GM23338 (cell line): ENCODE results near the gene GDPD5. TPM values are rescaled to one million over a fixed set of nuclear protein-coding genes. Genes with fewer than 3 reads are reported as not detected.

Experiments
- ATAC-seq: fragments of 200-7000 bp; cut with Tn5 transposase; 3 replicates; pipeline ENCODE4 v1.9.1; 2020
- DNase-seq: peaks from one replicate; pipeline ENCODE4 v3.0.0-alpha.2; 2015; ENCODE audit warnings: low spot score
- H2AFZ ChIP-seq: fragments of 200-600 bp; sonication (generic); 2 replicates; pipeline ENCODE4 v1.8.0; 2016; ENCODE audit warnings: antibody characterized with exemption, mild to moderate bottlenecking, moderate library complexity
- H3F3A ChIP-seq: fragments of 200-600 bp; sonication (generic); replicated peaks from 2 replicates; pipeline ENCODE4 v1.8.0; 2017; ENCODE audit warnings: antibody characterized with exemption, mixed run types, low read depth
- H3K27ac ChIP-seq: fragments of 200-600 bp; sonication (generic); 2 replicates; pipeline ENCODE4 v1.6.1; 2016; ENCODE audit warnings: low read depth
- H3K27me3 ChIP-seq: fragments of 200-600 bp; sonication (generic); 2 replicates; pipeline ENCODE4 v1.8.0; 2016; ENCODE audit warnings: mild to moderate bottlenecking, mixed run types, moderate library complexity; ENCODE audit not compliant: insufficient read depth
- H3K36me3 ChIP-seq: fragments of 200-600 bp; sonication (generic); 2 replicates; pipeline ENCODE4 v1.8.0; 2016; ENCODE audit warnings: mild to moderate bottlenecking; ENCODE audit not compliant: insufficient read depth
- H3K4me1 ChIP-seq: fragments of 200-600 bp; sonication (generic); 2 replicates; pipeline ENCODE4 v1.8.0; 2016; ENCODE audit warnings: mild to moderate bottlenecking, moderate library complexity; ENCODE audit not compliant: insufficient read depth
- H3K4me2 ChIP-seq: fragments of 200-600 bp; sonication (generic); 2 replicates; pipeline ENCODE4 v1.7.1; 2017; ENCODE audit warnings: mixed run types
- H3K4me3 ChIP-seq: fragments of 200-600 bp; sonication (generic); 2 replicates; pipeline ENCODE4 v1.6.1; 2016; ENCODE audit warnings: mixed run types
- H3K79me2 ChIP-seq: fragments of 200-600 bp; sonication (generic); replicated peaks from 2 replicates; pipeline ENCODE4 v1.8.0; 2017; ENCODE audit warnings: mild to moderate bottlenecking; ENCODE audit not compliant: insufficient read depth
- H3K9me2 ChIP-seq: fragments of 200-600 bp; sonication (generic); 2 replicates; pipeline ENCODE4 v1.8.0; 2017; ENCODE audit not compliant: insufficient read depth
- H4K20me1 ChIP-seq: fragments of 200-600 bp; sonication (generic); replicated peaks from 2 replicates; pipeline ENCODE4 v1.8.0; 2017; ENCODE audit warnings: mild to moderate bottlenecking; ENCODE audit not compliant: insufficient read depth
- H3K27ac Mint-ChIP-seq: 2 replicates; pipeline ENCODE4 v1.8.0; 2020; ENCODE audit warnings: inconsistent platforms, mild to moderate bottlenecking, moderate library complexity, mixed read lengths
- H3K27me3 Mint-ChIP-seq: 3 replicates; pipeline ENCODE4 v1.8.0; 2022; ENCODE audit warnings: low read depth, mild to moderate bottlenecking, moderate library complexity, mixed read lengths, inconsistent platforms; ENCODE audit not compliant: insufficient read depth, poor library complexity
- H3K36me3 Mint-ChIP-seq: 3 replicates; pipeline ENCODE4 v1.8.0; 2021; ENCODE audit warnings: low read depth, mild to moderate bottlenecking, inconsistent platforms, moderate library complexity, mixed read lengths
- H3K4me1 Mint-ChIP-seq: 3 replicates; pipeline ENCODE4 v1.8.0; 2020; ENCODE audit warnings: mild to moderate bottlenecking, inconsistent platforms, mixed read lengths
- H3K4me3 Mint-ChIP-seq: 3 replicates; pipeline ENCODE4 v1.8.0; 2021; ENCODE audit warnings: moderate library complexity, mild to moderate bottlenecking, inconsistent platforms, mixed read lengths
- H3K9me3 Mint-ChIP-seq: 3 replicates; pipeline ENCODE4 v1.8.0; 2020; ENCODE audit warnings: moderate library complexity, mild to moderate bottlenecking, inconsistent platforms, mixed read lengths
- CREB1 ChIP-seq: fragments of 250-450 bp; sonication (Bioruptor Pico); IDR thresholded peaks from 2 replicates; pipeline ENCODE4 v1.5.0; 2020; ENCODE audit warnings: low read depth, mild to moderate bottlenecking, moderate library complexity
- CTCF ChIP-seq, 2 experiments: fragments of 200-600 bp in 1 of 2; sonication (generic) in 1 of 2; conservative IDR thresholded peaks; 2 replicates each; pipeline versions ENCODE4 v1.5.1 to v1.6.1; 2016 to 2017; ENCODE audit warnings: antibody characterized with exemption in 2 of 2, low read depth in 2 of 2, mild to moderate bottlenecking in 2 of 2, moderate library complexity in 1 of 2
- EZH2 ChIP-seq: fragments of 200-600 bp; sonication (generic); IDR thresholded peaks from one replicate; pipeline ENCODE4 v1.8.0; 2017; ENCODE audit warnings: antibody characterized with exemption, mild to moderate bottlenecking, low read depth; ENCODE audit not compliant: unreplicated experiment
- EZH2phosphoT487 ChIP-seq: fragments of 200-600 bp; sonication (generic); IDR thresholded peaks from one replicate; pipeline ENCODE4 v1.8.1; 2018; ENCODE audit warnings: antibody characterized with exemption; ENCODE audit not compliant: unreplicated experiment
- JUNB ChIP-seq: IDR thresholded peaks from one replicate; pipeline ENCODE4 v1.6.1; 2016; ENCODE audit warnings: antibody characterized with exemption; ENCODE audit not compliant: unreplicated experiment
- NANOG ChIP-seq: IDR thresholded peaks from 2 replicates; pipeline ENCODE4 v1.6.1; 2016; ENCODE audit warnings: antibody characterized with exemption, borderline replicate concordance
- POLR2AphosphoS5 ChIP-seq: IDR thresholded peaks from 2 replicates; pipeline ENCODE4 v1.6.1; 2016; ENCODE audit warnings: antibody characterized with exemption, low read depth
- REST ChIP-seq: IDR thresholded peaks from one replicate; pipeline ENCODE4 v1.6.1; 2018; ENCODE audit warnings: antibody characterized with exemption; ENCODE audit not compliant: unreplicated experiment
- STAT1 ChIP-seq: IDR thresholded peaks from one replicate; pipeline ENCODE4 v1.6.1; 2016; ENCODE audit warnings: antibody characterized with exemption; ENCODE audit not compliant: unreplicated experiment
- ZNF114 ChIP-seq: fragments of 250-450 bp; sonication (Bioruptor Pico); IDR thresholded peaks from 2 replicates; pipeline ENCODE4 v1.5.0; 2020; ENCODE audit warnings: mild to moderate bottlenecking, moderate library complexity
- ZNF331 ChIP-seq: fragments of 250-450 bp; sonication (Bioruptor Pico); IDR thresholded peaks from 2 replicates; pipeline ENCODE4 v1.5.0; 2020; ENCODE audit warnings: low read depth, mild to moderate bottlenecking, moderate library complexity
- ZNF462 ChIP-seq: fragments of 250-450 bp; sonication (Bioruptor Pico); IDR thresholded peaks from 2 replicates; pipeline ENCODE4 v1.5.0; 2020; ENCODE audit warnings: mild to moderate bottlenecking, moderate library complexity
- polyA plus RNA-seq: library from polyadenylated mRNA; unstranded; fragments of >200 nt; fragmentation: Nextera tagmentation; extraction: Ambion mirVana; gene quantifications from 2 replicates; pipeline ENCODE4 v1.2.1, GENCODE V29; 2016
- total RNA-seq: library from RNA; depleted of rRNA; stranded (reverse); fragments of >200 nt; shearing (Covaris generic); gene quantifications from 2 replicates; pipeline ENCODE4 v1.2.3, GENCODE V29; 2014
- TF ChIP-seq, protein P1 (sequence below): IDR thresholded peaks from 2 replicates; pipeline ENCODE4 v1.6.1; 2016; ENCODE audit warnings: antibody characterized with exemption

The GDPD5 gene
- total and polyA plus RNA-seq, 2 experiments from 2014 or later: 1.6 to 4.9 TPM

DNA sequence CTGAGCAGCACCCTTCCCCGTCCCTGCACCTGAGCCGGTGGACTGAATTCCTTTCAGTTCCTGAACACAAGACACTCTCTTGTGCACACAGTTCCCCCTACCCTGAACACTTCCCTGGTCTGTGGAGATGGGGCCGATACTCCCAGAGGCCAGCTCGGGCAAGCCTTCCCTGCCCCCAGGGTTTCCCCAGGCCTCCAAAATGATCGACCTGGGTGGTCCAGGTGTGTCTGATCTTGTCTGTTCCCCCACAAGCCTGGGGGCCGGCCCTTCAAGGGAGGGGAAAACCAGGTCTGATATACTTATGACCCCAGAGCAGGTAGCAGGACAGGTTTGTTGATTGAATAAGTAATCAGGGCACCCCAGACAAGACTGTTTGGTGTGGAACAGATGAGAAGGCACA, 52.1 kb downstream of the GDPD5 start:
- H3K4me3 Mint-ChIP-seq: no peak overlapping the region
- peaks cover 11% of the 10 kb centered on the region for H3K27me3 Mint-ChIP-seq
- no peak overlapping the region for H3K27ac Mint-ChIP-seq

More for the DNA sequence above, 52.1 kb downstream of the GDPD5 start:
- H3K4me1 ChIP-seq: peaks cover 5% of the 10 kb centered on the region; the same call in 1 of the 2 replicates
- no peaks in the 10 kb centered on the region for H3K27me3 ChIP-seq
- DNase-seq (no peak), ATAC-seq (no peak)
- H3K4me3 ChIP-seq: no peak overlapping the region
- H4K20me1 ChIP-seq: no peaks in the 10 kb centered on the region
- Mint-ChIP-seq H3K36me3 (no peaks in the 10 kb centered on the region; the same call in 2 of the 3 replicates), H3K9me3 (no peaks in the 10 kb centered on the region), H3K4me1 (peaks cover 29% of the 10 kb centered on the region)
- no peaks in the 10 kb centered on the region for H3K36me3 ChIP-seq
- no peak overlapping the region for H2AFZ ChIP-seq
- no peaks in the 10 kb centered on the region for H3K9me2 ChIP-seq
- H3K4me2 ChIP-seq: no peak overlapping the region
- H3K27ac ChIP-seq: no peak overlapping the region
- H3F3A ChIP-seq: no peaks in the 10 kb centered on the region
- TF ChIP-seq ZNF114 (CRISPR knock-in tag): no peak
- no peak for TF ChIP-seq ZNF331
- no peak for TF ChIP-seq JUNB
- no peak for TF ChIP-seq NANOG
- TF ChIP-seq POLR2AphosphoS5: no peak
- no peak for TF ChIP-seq EZH2phosphoT487
- no peak for TF ChIP-seq REST
- TF ChIP-seq STAT1: no peak
- TF ChIP-seq CREB1: no peak
- TF ChIP-seq, protein P1, sequence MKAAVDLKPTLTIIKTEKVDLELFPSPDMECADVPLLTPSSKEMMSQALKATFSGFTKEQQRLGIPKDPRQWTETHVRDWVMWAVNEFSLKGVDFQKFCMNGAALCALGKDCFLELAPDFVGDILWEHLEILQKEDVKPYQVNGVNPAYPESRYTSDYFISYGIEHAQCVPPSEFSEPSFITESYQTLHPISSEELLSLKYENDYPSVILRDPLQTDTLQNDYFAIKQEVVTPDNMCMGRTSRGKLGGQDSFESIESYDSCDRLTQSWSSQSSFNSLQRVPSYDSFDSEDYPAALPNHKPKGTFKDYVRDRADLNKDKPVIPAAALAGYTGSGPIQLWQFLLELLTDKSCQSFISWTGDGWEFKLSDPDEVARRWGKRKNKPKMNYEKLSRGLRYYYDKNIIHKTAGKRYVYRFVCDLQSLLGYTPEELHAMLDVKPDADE: no peak
- no peak for TF ChIP-seq ZNF462 (CRISPR knock-in tag)
- no peak for TF ChIP-seq CTCF (conservative IDR thresholded peaks at IDR 0.05; ENCODE audit: low read depth in 2 of 2)
- no peak for TF ChIP-seq EZH2
- no peaks in the 10 kb centered on the region for H3K79me2 ChIP-seq
